OCI-LY7 (cell line): ENCODE data around the gene RAB21. TPM values are rescaled to one million over a fixed set of nuclear protein-coding genes. Genes with fewer than 3 reads are reported as not detected.

Source experiments
- BruUV-seq: library from RNA; stranded (reverse); fragments of 400-500 nt; replicated peaks from 2 replicates; lab custom pipeline; 2021; lab: Mats Ljungman, UMichigan
- CTCF ChIA-PET: fragments of 300-600 bp; sonication (Branson Sonifier 250); formaldehyde crosslinking; loops from one replicate; lab custom pipeline; 2022; ENCODE audit warnings: antibody characterized with exemption; ENCODE audit not compliant: unreplicated experiment; lab: Charles Lee
- POLR2A ChIA-PET: fragments of 300-600 bp; sonication (Branson Sonifier 250); formaldehyde crosslinking; loops from one replicate; lab custom pipeline; 2022; ENCODE audit warnings: antibody characterized with exemption; lab: Charles Lee
- DNase-seq: peaks from one replicate; pipeline ENCODE4 v3.0.0-alpha.2; 2015; ENCODE audit warnings: low spot score
- H2AFZ ChIP-seq: fragments of 200-600 bp; sonication (generic), shearing (Covaris generic); 2 replicates; pipeline ENCODE4 v1.6.1; 2014; ENCODE audit warnings: mild to moderate bottlenecking, antibody characterized with exemption, low read length, moderate library complexity
- H3K27ac ChIP-seq: fragments of 200-600 bp; sonication (generic); 2 replicates; pipeline ENCODE4 v1.5.1; 2014; ENCODE audit warnings: mixed run types, low read depth, mild to moderate bottlenecking, moderate library complexity, low read length, inconsistent platforms; ENCODE audit not compliant: poor library complexity, severe bottlenecking
- H3K36me3 ChIP-seq: fragments of 200-600 bp; sonication (generic); 2 replicates; pipeline ENCODE4 v1.6.1; 2014; ENCODE audit warnings: mild to moderate bottlenecking, antibody characterized with exemption, low read length, moderate library complexity, mixed read lengths; ENCODE audit not compliant: insufficient read depth
- H3K4me1 ChIP-seq: fragments of 200-600 bp; sonication (generic); 2 replicates; pipeline ENCODE4 v1.5.1; 2014; ENCODE audit warnings: mild to moderate bottlenecking, low read length; ENCODE audit not compliant: insufficient read depth, poor library complexity, severe bottlenecking
- H3K4me2 ChIP-seq: fragments of 200-600 bp; sonication (generic); 2 replicates; pipeline ENCODE4 v1.6.1; 2014; ENCODE audit warnings: mild to moderate bottlenecking, low read length
- H3K4me3 ChIP-seq: fragments of 200-600 bp; sonication (generic); 2 replicates; pipeline ENCODE4 v1.5.1; 2014; ENCODE audit warnings: mild to moderate bottlenecking, low read depth, low read length; ENCODE audit not compliant: poor library complexity, severe bottlenecking
- H3K79me2 ChIP-seq: fragments of 200-600 bp; sonication (generic); 2 replicates; pipeline ENCODE4 v1.6.1; 2016; ENCODE audit warnings: low read depth, mild to moderate bottlenecking, low read length, moderate library complexity, mixed read lengths; ENCODE audit not compliant: insufficient read depth
- H3K9me2 ChIP-seq: fragments of 200-600 bp; sonication (generic); 2 replicates; pipeline ENCODE4 v1.6.1; 2016; ENCODE audit warnings: mild to moderate bottlenecking, low read length, mixed read lengths; ENCODE audit not compliant: insufficient read depth
- H3K9me3 ChIP-seq: fragments of 200-600 bp; sonication (generic); 2 replicates; pipeline ENCODE4 v1.6.1; 2014; ENCODE audit warnings: mild to moderate bottlenecking, mixed run types, low read length, mixed read lengths
- H4K20me1 ChIP-seq: fragments of 200-600 bp; sonication (generic); 2 replicates; pipeline ENCODE4 v1.6.1; 2014; ENCODE audit warnings: mild to moderate bottlenecking, antibody characterized with exemption, low read length, moderate library complexity, mixed read lengths; ENCODE audit not compliant: insufficient read depth
- CTCF ChIP-seq: fragments of 200-600 bp; sonication (generic); conservative IDR thresholded peaks from 2 replicates; pipeline ENCODE4 v1.5.1; 2014; ENCODE audit warnings: mild to moderate bottlenecking, antibody characterized with exemption, low read length, moderate library complexity, mixed read lengths
- EZH2phosphoT487 ChIP-seq: fragments of 200-600 bp; sonication (generic); IDR thresholded peaks from 2 replicates; pipeline ENCODE4 v1.6.1; 2018; ENCODE audit warnings: low read depth, borderline replicate concordance, mild to moderate bottlenecking, mixed run types, antibody characterized with exemption, low read length, moderate library complexity, mixed read lengths
- intact Hi-C: fragments of 100-400 bp; cut with micrococcal nuclease; formaldehyde crosslinking; loops from one replicate; pipeline ENCODE4 v1.10.0; 2022; ENCODE audit not compliant: unreplicated experiment
- total RNA-seq, 2 experiments: library from RNA; depleted of rRNA in 1 of 2; stranded (reverse); fragments of >200 nt in 1 of 2; shearing (Covaris generic) in 1 of 2; gene quantifications; 2 replicates each; pipeline ENCODE4 v1.2.3, GENCODE V29; 2014 to 2022

RAB21 gene
- total RNA-seq, 2 experiments from 2014 or later, result 18.2 to 46.6 TPM

DNA sequence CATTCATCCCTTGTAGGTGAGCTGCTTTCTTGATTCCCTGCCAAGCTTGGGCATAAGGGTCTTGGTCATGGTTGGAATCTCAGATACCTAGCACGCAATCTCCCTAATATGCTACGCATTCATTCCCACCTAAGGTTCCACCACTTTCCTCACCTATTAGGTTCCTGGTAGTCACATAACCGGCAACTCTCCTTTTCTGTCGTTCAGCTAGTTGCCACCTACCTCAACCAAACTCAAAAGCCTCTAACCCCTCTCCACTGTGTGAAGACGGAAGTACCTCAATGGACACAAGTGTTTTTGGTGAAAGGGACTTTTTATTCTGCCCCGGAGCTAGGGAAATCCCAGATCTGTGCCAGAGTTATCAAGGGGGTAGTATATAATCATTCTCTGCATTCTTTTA is 83.6 kb downstream of the RAB21 start:
- DNase-seq, result no peak
- Histone ChIP-seq H3K4me1 (peaks cover 29% of the 10 kb centered on the region), H3K9me2 (0 out of 2 replicates have a peak, but pooled peaks cover 4% of the 10 kb centered on the region), H3K79me2 (peaks cover 35% of the 10 kb centered on the region), H3K9me3 (no peaks in the 10 kb centered on the region), H3K4me2 (no peak overlapping the region), H2AFZ (peak overlapping the region; percentile 95; the same call in 1 of the 2 replicates), H3K27ac (no peak overlapping the region), H4K20me1 (no peaks in the 10 kb centered on the region), H3K4me3 (no peak overlapping the region), H3K36me3 (peaks cover 11% of the 10 kb centered on the region; the same call in 1 of the 2 replicates)
- ChIA-PET CTCF (interaction anchor here (1.1 kb wide), 1 partner anchor 11 kb away, joined by 3 read pairs; no protein-coding TSS in a partner anchor), POLR2A (no interaction called here)
- intact Hi-C loops, result loop anchor here (2.0 to 5.0 kb wide), 2 partner anchors 56 to 83 kb away; partner anchors contain the start of gene RAB21
- no TSS peak for BruUV-seq
- no peak for TF ChIP-seq CTCF
- no peak for TF ChIP-seq EZH2phosphoT487

DNA sequence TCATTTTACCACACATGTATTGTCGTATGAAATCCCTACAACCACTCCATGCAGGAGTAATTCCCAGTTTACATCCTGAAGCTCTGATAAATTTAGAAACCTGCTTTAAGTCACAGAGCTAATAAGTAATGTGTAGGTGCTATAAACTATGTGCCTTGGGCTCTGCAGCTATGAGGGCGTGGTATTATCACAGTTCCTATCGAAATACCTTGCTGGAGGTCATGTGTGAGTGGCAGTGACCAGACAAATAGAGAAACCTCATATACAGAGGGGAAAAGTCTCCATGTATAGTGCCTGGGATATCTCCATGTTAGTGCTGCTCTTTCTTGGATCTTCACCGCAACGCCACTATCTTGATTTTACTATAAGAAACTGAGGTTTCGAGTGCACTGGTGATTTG is 84.0 kb downstream of the RAB21 start:
- Histone ChIP-seq H3K4me3 (peak overlapping the region; percentile 81), H3K79me2 (peaks cover 40% of the 10 kb centered on the region), H2AFZ (peak overlapping the region; percentile 95; the same call in 1 of the 2 replicates), H3K27ac (no peak overlapping the region), H3K9me3 (no peaks in the 10 kb centered on the region), H3K4me2 (peak overlapping the region; percentile 77; the same call in 1 of the 2 replicates), H4K20me1 (no peaks in the 10 kb centered on the region), H3K9me2 (0 out of 2 replicates have a peak, but pooled peaks cover 4% of the 10 kb centered on the region), H3K4me1 (peaks cover 29% of the 10 kb centered on the region), H3K36me3 (peaks cover 11% of the 10 kb centered on the region; the same call in 1 of the 2 replicates)
- intact Hi-C loops, result loop anchor here (2.0 to 5.0 kb wide), 2 partner anchors 56 to 84 kb away; partner anchors contain the start of gene RAB21
- BruUV-seq, result no TSS peak
- POLR2A ChIA-PET, result interaction anchor here (0.8 kb wide), 1 partner anchor 53 kb away, joined by 3 read pairs; no protein-coding TSS in a partner anchor
- no peak for DNase-seq
- CTCF ChIA-PET, result interaction anchor here (1.1 kb wide), 1 partner anchor 11 kb away, joined by 3 read pairs; no protein-coding TSS in a partner anchor
- TF ChIP-seq EZH2phosphoT487, result no peak
- TF ChIP-seq CTCF, result no peak
